Activated CD8-positive, alpha-beta memory T cell treated with anti-CD3 and anti-CD28 coated beads, Interleukin-2, amount 50 U/mL, for 1 hour (primary cell): ENCODE measurements around the gene EPSTI1.

ENCODE experiments used
- DNase-seq: peaks from one replicate; pipeline ENCODE4 v3.0.0-alpha.2; 2020; ENCODE audit errors: extremely low read depth

The EPSTI1 gene

GRCh38 chr13:42971691-42972347 lies 20.2 kb downstream of the EPSTI1 start:
- DNase-seq: no peak

- DNase-seq: no peak
Observed at GRCh38 chr13:42970824-42971690, 21.0 kb downstream of the EPSTI1 start.

- peak; percentile 77 for DNase-seq
Observed at GRCh38 chr13:42969565-42970172, 22.4 kb downstream of the EPSTI1 start.

GRCh38 chr13:42968906-42969305 lies 23.1 kb downstream of the EPSTI1 start:
- no peak for DNase-seq

- DNase-seq: no peak
Observed at GRCh38 chr13:42967660-42968059, 24.4 kb downstream of the EPSTI1 start.

- no peak for DNase-seq
Observed at GRCh38 chr13:42965281-42965680, 26.8 kb downstream of the EPSTI1 start.

- DNase-seq: no peak
Observed at GRCh38 chr13:42964761-42965161, 27.3 kb downstream of the EPSTI1 start.

GRCh38 chr13:42959615-42960014 lies 32.4 kb downstream of the EPSTI1 start:
- no peak for DNase-seq

GRCh38 chr13:42957881-42958280 lies 34.2 kb downstream of the EPSTI1 start:
- DNase-seq: no peak

- no peak for DNase-seq
Observed at GRCh38 chr13:42950181-42950580, 41.9 kb downstream of the EPSTI1 start.

GRCh38 chr13:42947925-42948324 lies 44.1 kb downstream of the EPSTI1 start:
- DNase-seq: no peak

GRCh38 chr13:42946927-42947326 lies 45.1 kb downstream of the EPSTI1 start:
- no peak for DNase-seq

GRCh38 chr13:42929886-42930535 lies 62.0 kb downstream of the EPSTI1 start:
- no peak for DNase-seq

- DNase-seq: no peak
Observed at GRCh38 chr13:42926555-42926954, 65.5 kb downstream of the EPSTI1 start.

GRCh38 chr13:42926043-42926442 lies 66.0 kb downstream of the EPSTI1 start:
- no peak for DNase-seq

GRCh38 chr13:42925626-42926025 lies 66.4 kb downstream of the EPSTI1 start:
- DNase-seq: no peak

- no peak for DNase-seq
Observed at GRCh38 chr13:42924344-42924743, 67.7 kb downstream of the EPSTI1 start.

- DNase-seq: no peak
Observed at GRCh38 chr13:42907745-42908144, 84.3 kb downstream of the EPSTI1 start.

GRCh38 chr13:42906257-42906656 lies 85.8 kb downstream of the EPSTI1 start:
- DNase-seq: no peak

GRCh38 chr13:42905579-42905978 lies 86.5 kb downstream of the EPSTI1 start:
- DNase-seq: no peak

GRCh38 chr13:42899266-42899665 lies 92.8 kb downstream of the EPSTI1 start:
- DNase-seq: no peak

- no peak for DNase-seq
Observed at GRCh38 chr13:42895776-42896175, 96.3 kb downstream of the EPSTI1 start.
